HS-5 (cell line): ENCODE measurements around the gene PRR15.

Experiments
- DNase-seq: peaks from one replicate; pipeline ENCODE4 v3.0.0-alpha.2; 2012; ENCODE audit warnings: low read depth

Gene PRR15

GRCh38 chr7:29569648-29570047, 6.0 kb downstream of the PRR15 start:
- DNase-seq = no peak

GRCh38 chr7:29572558-29572957, 8.9 kb downstream of the PRR15 start:
- DNase-seq = no peak

- no peak for DNase-seq
Observed at GRCh38 chr7:29573567-29573966, 9.9 kb downstream of the PRR15 start.

- no peak for DNase-seq
Observed at GRCh38 chr7:29574659-29575058, 11.0 kb downstream of the PRR15 start.

GRCh38 chr7:29587195-29587808, 23.7 kb downstream of the PRR15 start:
- no peak for DNase-seq

- no peak for DNase-seq
Observed at GRCh38 chr7:29588212-29588611, 24.6 kb downstream of the PRR15 start.

GRCh38 chr7:29588900-29589696, 25.5 kb downstream of the PRR15 start:
- no peak for DNase-seq

GRCh38 chr7:29592866-29593265, 29.2 kb downstream of the PRR15 start:
- DNase-seq = no peak

- DNase-seq = no peak
Observed at GRCh38 chr7:29593459-29593858, 29.8 kb downstream of the PRR15 start.

GRCh38 chr7:29596593-29597178, 33.1 kb downstream of the PRR15 start:
- DNase-seq = no peak

GRCh38 chr7:29597266-29597665, 33.6 kb downstream of the PRR15 start:
- DNase-seq = no peak

- no peak for DNase-seq
Observed at GRCh38 chr7:29598137-29598536, 34.5 kb downstream of the PRR15 start.

GRCh38 chr7:29598613-29599012, 35.0 kb downstream of the PRR15 start:
- no peak for DNase-seq

- no peak for DNase-seq
Observed at GRCh38 chr7:29599026-29599425, 35.4 kb downstream of the PRR15 start.

GRCh38 chr7:29600661-29601060, 37.0 kb downstream of the PRR15 start:
- no peak for DNase-seq

- DNase-seq = no peak
Observed at GRCh38 chr7:29604052-29604451, 40.4 kb downstream of the PRR15 start.

- no peak for DNase-seq
Observed at GRCh38 chr7:29604702-29605101, 41.1 kb downstream of the PRR15 start.

GRCh38 chr7:29605671-29606070, 42.0 kb downstream of the PRR15 start:
- no peak for DNase-seq

GRCh38 chr7:29606287-29606721, 42.7 kb downstream of the PRR15 start:
- DNase-seq = no peak

- DNase-seq = no peak
Observed at GRCh38 chr7:29606830-29607229, 43.2 kb downstream of the PRR15 start.

GRCh38 chr7:29607259-29607658, 43.6 kb downstream of the PRR15 start:
- DNase-seq = no peak

- DNase-seq = no peak
Observed at GRCh38 chr7:29607889-29608288, 44.3 kb downstream of the PRR15 start.
